DND-41 (cell line): ENCODE data around the gene GAS7.

Experiments used
- EZH2 ChIP-seq: IDR thresholded peaks from 3 replicates; pipeline ENCODE4 v1.6.1; 2012; ENCODE audit warnings: borderline replicate concordance, low read depth, mild to moderate bottlenecking, moderate library complexity, low read length, inconsistent platforms; ENCODE audit not compliant: severe bottlenecking
- TF ChIP-seq, protein P1 (sequence below): IDR thresholded peaks from 2 replicates; pipeline ENCODE4 v1.5.1; 2012; ENCODE audit warnings: borderline replicate concordance, low read length, moderate library complexity, mild to moderate bottlenecking; ENCODE audit not compliant: poor library complexity, severe bottlenecking; ENCODE audit errors: extremely low read depth

DNA sequence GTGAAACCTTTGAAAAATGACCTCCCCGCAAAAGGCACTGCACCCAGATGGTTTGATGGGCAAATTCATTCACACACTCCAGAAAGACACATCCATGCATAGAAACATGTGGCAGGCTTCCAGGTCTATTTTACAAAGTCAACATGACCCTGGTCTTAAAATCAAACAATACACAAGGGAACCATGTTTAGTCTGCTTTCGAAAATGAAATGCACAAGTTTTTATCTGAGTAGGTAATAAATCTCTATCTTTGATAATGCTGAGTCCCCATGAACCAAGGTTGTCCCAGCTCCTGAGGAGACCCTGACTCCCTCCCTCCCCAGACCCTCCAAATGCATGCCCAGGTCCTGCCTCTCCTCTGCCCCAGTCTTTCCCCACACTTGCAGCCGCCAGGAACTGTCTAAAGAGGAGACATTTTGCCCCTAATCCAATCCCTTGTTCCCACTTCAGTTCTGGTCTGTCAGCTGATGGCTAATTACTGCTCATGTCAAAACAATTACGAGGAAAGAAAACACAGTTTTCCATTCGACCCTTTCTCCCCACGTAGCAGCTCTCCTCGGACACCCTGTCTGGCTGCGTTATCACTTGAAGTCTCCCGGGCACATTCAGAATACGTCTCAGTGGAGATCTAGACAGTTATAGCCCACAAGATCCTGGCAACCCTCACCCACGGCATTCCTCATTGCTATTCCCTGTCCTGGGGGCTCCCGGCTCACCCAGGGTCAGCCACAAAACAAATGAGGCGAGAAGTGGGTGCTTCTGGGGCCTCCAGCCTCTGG is 224.5 kb downstream of the GAS7 start:
- TF ChIP-seq, protein P1, sequence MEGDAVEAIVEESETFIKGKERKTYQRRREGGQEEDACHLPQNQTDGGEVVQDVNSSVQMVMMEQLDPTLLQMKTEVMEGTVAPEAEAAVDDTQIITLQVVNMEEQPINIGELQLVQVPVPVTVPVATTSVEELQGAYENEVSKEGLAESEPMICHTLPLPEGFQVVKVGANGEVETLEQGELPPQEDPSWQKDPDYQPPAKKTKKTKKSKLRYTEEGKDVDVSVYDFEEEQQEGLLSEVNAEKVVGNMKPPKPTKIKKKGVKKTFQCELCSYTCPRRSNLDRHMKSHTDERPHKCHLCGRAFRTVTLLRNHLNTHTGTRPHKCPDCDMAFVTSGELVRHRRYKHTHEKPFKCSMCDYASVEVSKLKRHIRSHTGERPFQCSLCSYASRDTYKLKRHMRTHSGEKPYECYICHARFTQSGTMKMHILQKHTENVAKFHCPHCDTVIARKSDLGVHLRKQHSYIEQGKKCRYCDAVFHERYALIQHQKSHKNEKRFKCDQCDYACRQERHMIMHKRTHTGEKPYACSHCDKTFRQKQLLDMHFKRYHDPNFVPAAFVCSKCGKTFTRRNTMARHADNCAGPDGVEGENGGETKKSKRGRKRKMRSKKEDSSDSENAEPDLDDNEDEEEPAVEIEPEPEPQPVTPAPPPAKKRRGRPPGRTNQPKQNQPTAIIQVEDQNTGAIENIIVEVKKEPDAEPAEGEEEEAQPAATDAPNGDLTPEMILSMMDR = no peak
- TF ChIP-seq EZH2 = no peak
